Activated CD8-positive, alpha-beta T cell treated with anti-CD3 and anti-CD28 coated beads for 36 hours (primary cell): ENCODE measurements around the gene MAPK12. TPM values are rescaled to one million over a fixed set of nuclear protein-coding genes. Genes with fewer than 3 reads are reported as not detected.

Experiments used
- ATAC-seq: fragments of 200-7000 bp; cut with Tn5 transposase; one replicate; pipeline ENCODE4 v1.10.0; 2021; ENCODE audit warnings: mild to moderate bottlenecking, moderate library complexity
- CTCF ChIA-PET: fragments of 350-600 bp; sonication (Branson Sonifier 250); formaldehyde crosslinking; loops from one replicate; lab custom pipeline; 2021; ENCODE audit warnings: antibody characterized with exemption; lab: Charles Lee
- POLR2A ChIA-PET: fragments of 350-600 bp; sonication (Branson Sonifier 250); formaldehyde crosslinking; loops from one replicate; lab custom pipeline; 2021; ENCODE audit warnings: antibody characterized with exemption; lab: Charles Lee
- DNase-seq: peaks from one replicate; pipeline ENCODE4 v3.0.0-alpha.2; 2020
- H3K27ac Mint-ChIP-seq: one replicate; pipeline ENCODE4 v1.8.0; 2021; ENCODE audit warnings: mild to moderate bottlenecking, mixed read lengths
- H3K27me3 Mint-ChIP-seq: one replicate; pipeline ENCODE4 v1.8.0; 2021; ENCODE audit warnings: mixed read lengths
- H3K36me3 Mint-ChIP-seq: one replicate; pipeline ENCODE4 v1.8.0; 2021; ENCODE audit warnings: low read depth, mixed read lengths
- H3K4me1 Mint-ChIP-seq: one replicate; pipeline ENCODE4 v1.8.0; 2021; ENCODE audit warnings: low read depth, mixed read lengths
- H3K4me3 Mint-ChIP-seq: one replicate; pipeline ENCODE4 v1.8.0; 2021; ENCODE audit warnings: mild to moderate bottlenecking, moderate library complexity, mixed read lengths
- H3K9me3 Mint-ChIP-seq: one replicate; pipeline ENCODE4 v1.8.0; 2021; ENCODE audit warnings: mixed read lengths
- CTCF ChIP-seq: fragments of 200-600 bp; IDR thresholded peaks from one replicate; pipeline ENCODE4 v1.8.0; 2022; ENCODE audit warnings: antibody characterized with exemption, mild to moderate bottlenecking
- intact Hi-C: fragments of 100-400 bp; cut with micrococcal nuclease; formaldehyde crosslinking; loops from one replicate; pipeline ENCODE4 v1.10.0; 2022
- total RNA-seq, 2 experiments: library from RNA; stranded (reverse); gene quantifications; one replicate each; pipeline ENCODE4 v1.2.3, GENCODE V29; 2021

MAPK12 gene
- total RNA-seq, result 1 to 10 TPM; 7.9 to 9.2 TPM

GRCh38 chr22:50261615-50262459 lies at the start of gene MAPK12:
MAPK12 (minus strand) TSS chr22:50261683; CDS start chr22:50261509, 174 bp downstream.
- ATAC-seq, result no peak
- CTCF ChIA-PET, result interaction anchor here (0.8 to 1.8 kb wide), 8 partner anchors 9 to 264 kb away, joined by 3 to 7 read pairs (median 4); partner anchors contain the start of genes HDAC10 and SCO2
- peaks cover 20% of the 10 kb centered on the region for H3K27me3 Mint-ChIP-seq
- DNase-seq, result no peak
- no peaks in the 10 kb centered on the region for H3K9me3 Mint-ChIP-seq
- H3K4me1 Mint-ChIP-seq, result peaks cover 6% of the 10 kb centered on the region
- intact Hi-C loops, result no loop called here
- TF ChIP-seq CTCF, result no peak
- POLR2A ChIA-PET, result interaction anchor here (1.9 kb wide), 1 partner anchor 16 kb away, joined by 6 read pairs; no protein-coding TSS in a partner anchor
- H3K27ac Mint-ChIP-seq, result no peak within 1 kb of the TSS
- no peaks in the 10 kb centered on the region for H3K36me3 Mint-ChIP-seq
- peak within 1 kb of the TSS; percentile 61 for H3K4me3 Mint-ChIP-seq

GRCh38 chr22:50310949-50311444 lies 49.5 kb upstream of the MAPK12 start:
- Mint-ChIP-seq H3K27me3 (peaks cover 5% of the 10 kb centered on the region), H3K27ac (no peak overlapping the region), H3K9me3 (no peaks in the 10 kb centered on the region), H3K4me1 (peaks cover 15% of the 10 kb centered on the region), H3K4me3 (no peak overlapping the region), H3K36me3 (no peaks in the 10 kb centered on the region)
- TF ChIP-seq CTCF, result no peak
- POLR2A ChIA-PET, result no interaction called here
- DNase-seq, result no peak
- CTCF ChIA-PET, result interaction anchor here (1.6 kb wide), 1 partner anchor 17 kb away, joined by 4 read pairs; no protein-coding TSS in a partner anchor
- no peak for ATAC-seq
- intact Hi-C loops, result no loop called here

GRCh38 chr22:50310031-50310722 lies 48.7 kb upstream of the MAPK12 start:
- POLR2A ChIA-PET, result interaction anchor here (0.6 to 1.5 kb wide), 4 partner anchors 12 to 502 kb away, joined by 3 read pairs; partner anchors contain the start of gene DENND6B
- Mint-ChIP-seq H3K36me3 (no peaks in the 10 kb centered on the region), H3K4me3 (no peak overlapping the region), H3K27ac (no peak overlapping the region), H3K4me1 (peaks cover 15% of the 10 kb centered on the region), H3K9me3 (no peaks in the 10 kb centered on the region), H3K27me3 (peaks cover 9% of the 10 kb centered on the region)
- no peak for TF ChIP-seq CTCF
- no peak for DNase-seq
- intact Hi-C loops, result no loop called here
- CTCF ChIA-PET, result interaction anchor here (1.2 to 1.4 kb wide), 2 partner anchors 16 to 17 kb away, joined by 3 to 4 read pairs; no protein-coding TSS in a partner anchor
- ATAC-seq, result no peak

GRCh38 chr22:50309601-50309991 lies 48.1 kb upstream of the MAPK12 start:
- H3K9me3 Mint-ChIP-seq, result no peaks in the 10 kb centered on the region
- no peak for TF ChIP-seq CTCF
- POLR2A ChIA-PET, result interaction anchor here (0.6 to 1.5 kb wide), 4 partner anchors 13 to 502 kb away, joined by 3 read pairs; partner anchors contain the start of gene DENND6B
- DNase-seq (no peak), ATAC-seq (no peak)
- H3K4me1 Mint-ChIP-seq, result peaks cover 13% of the 10 kb centered on the region
- intact Hi-C loops, result no loop called here
- no peak overlapping the region for H3K27ac Mint-ChIP-seq
- H3K36me3 Mint-ChIP-seq, result no peaks in the 10 kb centered on the region
- H3K27me3 Mint-ChIP-seq, result peaks cover 10% of the 10 kb centered on the region
- CTCF ChIA-PET, result interaction anchor here (1.2 to 1.4 kb wide), 2 partner anchors 17 to 18 kb away, joined by 3 to 4 read pairs; no protein-coding TSS in a partner anchor
- no peak overlapping the region for H3K4me3 Mint-ChIP-seq
